HEK293T (cell line): ENCODE results near the gene PEX7.

Source experiments
- FOXM1 ChIP-seq: fragments of 450-650 bp; IDR thresholded peaks from 2 replicates; pipeline ENCODE4 v1.6.1; 2017; ENCODE audit warnings: mild to moderate bottlenecking, borderline replicate concordance
- TF ChIP-seq, protein P1 (sequence below): fragments of 450-650 bp; IDR thresholded peaks from 2 replicates; pipeline ENCODE4 v1.6.1; 2016

DNA sequence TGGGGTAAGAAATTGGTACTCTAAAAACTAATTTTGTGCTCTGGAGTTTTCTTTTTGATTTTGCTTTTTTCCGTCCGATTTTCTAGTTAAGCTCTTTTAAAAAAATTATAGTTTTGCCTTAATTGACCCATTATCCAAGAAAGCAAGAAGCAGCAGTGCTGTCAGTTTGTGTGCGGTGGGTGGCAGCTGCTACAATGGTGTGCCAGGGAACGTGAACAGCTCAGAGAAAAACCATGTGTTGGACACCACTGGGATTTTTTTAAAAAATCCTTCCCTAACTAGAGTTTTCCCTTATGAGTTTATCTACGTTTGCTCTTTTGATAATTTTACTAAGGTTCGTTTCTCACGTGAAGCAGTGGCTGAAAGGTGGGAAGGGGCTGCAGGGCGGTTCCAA lies 38.1 kb upstream of the PEX7 start:
- TF ChIP-seq FOXM1: no peak
- TF ChIP-seq, protein P1, sequence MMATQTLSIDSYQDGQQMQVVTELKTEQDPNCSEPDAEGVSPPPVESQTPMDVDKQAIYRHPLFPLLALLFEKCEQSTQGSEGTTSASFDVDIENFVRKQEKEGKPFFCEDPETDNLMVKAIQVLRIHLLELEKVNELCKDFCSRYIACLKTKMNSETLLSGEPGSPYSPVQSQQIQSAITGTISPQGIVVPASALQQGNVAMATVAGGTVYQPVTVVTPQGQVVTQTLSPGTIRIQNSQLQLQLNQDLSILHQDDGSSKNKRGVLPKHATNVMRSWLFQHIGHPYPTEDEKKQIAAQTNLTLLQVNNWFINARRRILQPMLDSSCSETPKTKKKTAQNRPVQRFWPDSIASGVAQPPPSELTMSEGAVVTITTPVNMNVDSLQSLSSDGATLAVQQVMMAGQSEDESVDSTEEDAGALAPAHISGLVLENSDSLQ: no peak
